Cardiac muscle cell (in vitro differentiated cells and primary cell): ENCODE results near the gene GPR32. TPM values are rescaled to one million over a fixed set of nuclear protein-coding genes. Genes with fewer than 3 reads are reported as not detected.

ENCODE experiments used
- DNase-seq, 2 donors: peaks; one replicate each; pipeline versions ENCODE4 v3.0.0 to v3.0.0-alpha.2; 2010 to 2017; ENCODE audit warnings: low read depth in 1 of 2, low spot score in 1 of 2
- H3K27ac ChIP-seq: fragments of 200-600 bp; sonication (generic); 2 replicates; pipeline ENCODE4 v1.5.1; 2016
- H3K27me3 ChIP-seq: fragments of 200-600 bp; sonication (generic); 2 replicates; pipeline ENCODE4 v1.6.0; 2016; ENCODE audit warnings: control low read depth
- H3K36me3 ChIP-seq: fragments of 200-600 bp; sonication (generic); 2 replicates; pipeline ENCODE4 v1.5.1; 2016; ENCODE audit warnings: control low read depth
- H3K4me1 ChIP-seq: fragments of 200-600 bp; sonication (generic); 2 replicates; pipeline ENCODE4 v1.8.1; 2017; ENCODE audit warnings: low read depth, mild to moderate bottlenecking, mixed run types
- H3K4me3 ChIP-seq: fragments of 200-600 bp; sonication (generic); 2 replicates; pipeline ENCODE4 v1.5.1; 2016; ENCODE audit warnings: mild to moderate bottlenecking
- H3K9me3 ChIP-seq: fragments of 200-600 bp; sonication (generic); 2 replicates; pipeline ENCODE4 v1.5.1; 2017; ENCODE audit warnings: low read depth, mild to moderate bottlenecking, control low read depth
- polyA plus RNA-seq: library from polyadenylated mRNA; unstranded; fragments of >200 nt; fragmentation: Nextera tagmentation; extraction: Ambion mirVana; gene quantifications from 2 replicates; pipeline ENCODE4 v1.2.1, GENCODE V29; 2016
- total RNA-seq: library from RNA; depleted of rRNA; stranded (reverse); fragments of >200 nt; gene quantifications from 2 replicates; pipeline ENCODE4 v1.2.3, GENCODE V29; 2016
- TF ChIP-seq, protein P1 (sequence below): IDR thresholded peaks from 2 replicates; pipeline ENCODE4 v1.5.1; 2012; ENCODE audit warnings: low read depth, mild to moderate bottlenecking, low read length

The GPR32 gene
- total and polyA plus RNA-seq, 2 experiments from 2014 or later: not detected

DNA sequence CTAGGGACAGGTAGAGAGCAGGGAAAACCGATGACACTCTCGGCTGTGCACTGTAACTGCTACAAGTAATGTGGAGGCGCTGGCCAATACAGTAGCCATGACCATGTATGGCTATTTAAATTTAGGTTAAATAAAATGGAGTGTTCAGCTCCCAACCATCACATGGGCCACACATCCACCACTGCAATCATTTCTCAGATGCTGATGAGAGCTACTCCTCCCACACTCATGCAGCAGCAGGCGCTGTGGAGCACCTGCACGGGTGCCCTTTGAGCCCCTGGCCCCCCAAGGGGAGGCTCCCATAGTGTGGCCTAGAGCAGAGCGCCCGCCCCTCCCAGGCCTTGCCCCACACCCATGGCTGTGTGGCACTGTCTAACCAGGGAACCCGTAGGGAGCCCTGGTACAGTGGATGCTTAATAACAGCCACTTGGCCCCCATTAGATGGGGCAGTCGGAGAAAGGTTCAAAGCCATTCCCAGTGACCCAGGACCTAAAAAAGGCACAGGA, 25.9 kb downstream of the GPR32 start:
- Histone ChIP-seq H3K4me1 (no peaks in the 10 kb centered on the region), H3K9me3 (no peaks in the 10 kb centered on the region), H3K36me3 (peaks cover 26% of the 10 kb centered on the region), H3K4me3 (no peak overlapping the region), H3K27me3 (no peaks in the 10 kb centered on the region), H3K27ac (no peak overlapping the region)
- DNase-seq: no peak
- TF ChIP-seq, protein P1, sequence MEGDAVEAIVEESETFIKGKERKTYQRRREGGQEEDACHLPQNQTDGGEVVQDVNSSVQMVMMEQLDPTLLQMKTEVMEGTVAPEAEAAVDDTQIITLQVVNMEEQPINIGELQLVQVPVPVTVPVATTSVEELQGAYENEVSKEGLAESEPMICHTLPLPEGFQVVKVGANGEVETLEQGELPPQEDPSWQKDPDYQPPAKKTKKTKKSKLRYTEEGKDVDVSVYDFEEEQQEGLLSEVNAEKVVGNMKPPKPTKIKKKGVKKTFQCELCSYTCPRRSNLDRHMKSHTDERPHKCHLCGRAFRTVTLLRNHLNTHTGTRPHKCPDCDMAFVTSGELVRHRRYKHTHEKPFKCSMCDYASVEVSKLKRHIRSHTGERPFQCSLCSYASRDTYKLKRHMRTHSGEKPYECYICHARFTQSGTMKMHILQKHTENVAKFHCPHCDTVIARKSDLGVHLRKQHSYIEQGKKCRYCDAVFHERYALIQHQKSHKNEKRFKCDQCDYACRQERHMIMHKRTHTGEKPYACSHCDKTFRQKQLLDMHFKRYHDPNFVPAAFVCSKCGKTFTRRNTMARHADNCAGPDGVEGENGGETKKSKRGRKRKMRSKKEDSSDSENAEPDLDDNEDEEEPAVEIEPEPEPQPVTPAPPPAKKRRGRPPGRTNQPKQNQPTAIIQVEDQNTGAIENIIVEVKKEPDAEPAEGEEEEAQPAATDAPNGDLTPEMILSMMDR: no peak

DNA sequence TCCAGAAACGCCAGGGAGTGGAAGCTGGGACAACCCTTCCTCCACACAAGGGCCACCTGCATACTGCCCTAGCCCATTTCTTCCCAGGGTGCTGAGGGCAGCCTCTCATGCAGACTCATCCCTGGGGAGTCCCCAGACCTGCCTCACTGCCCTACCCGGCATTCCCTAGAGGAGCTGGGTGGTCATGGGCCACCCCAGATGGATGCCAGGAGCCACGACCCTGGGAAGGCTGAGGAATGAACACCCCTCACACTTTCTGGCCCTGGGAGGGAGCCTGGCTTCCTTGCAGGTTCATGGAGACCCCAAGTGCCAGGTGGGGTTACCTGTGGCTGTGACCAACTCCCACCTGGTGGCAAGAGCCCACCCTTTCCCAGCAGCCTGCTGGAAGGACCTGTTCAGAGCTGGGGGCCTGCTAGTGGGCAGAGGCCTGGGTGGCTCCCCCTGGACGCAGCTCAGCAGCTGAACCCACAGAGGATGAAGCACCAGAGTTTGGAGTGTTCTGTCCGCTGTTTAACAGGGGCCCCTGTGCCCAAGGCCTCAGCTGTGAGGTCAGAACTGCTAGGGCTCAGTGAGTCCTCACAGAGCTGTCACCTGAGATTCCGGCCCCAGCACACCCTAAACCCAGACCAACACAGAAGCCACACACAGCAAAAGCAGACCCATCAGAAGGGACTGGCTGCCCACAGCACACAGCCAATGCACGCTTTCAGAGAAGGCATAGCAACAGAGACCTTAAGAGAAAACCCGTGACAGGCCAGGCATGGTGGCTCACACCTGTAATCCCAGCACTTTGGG, 26.6 kb downstream of the GPR32 start:
- Histone ChIP-seq H3K9me3 (no peaks in the 10 kb centered on the region), H3K27ac (no peak overlapping the region), H3K27me3 (no peaks in the 10 kb centered on the region), H3K36me3 (peaks cover 30% of the 10 kb centered on the region), H3K4me1 (no peaks in the 10 kb centered on the region), H3K4me3 (no peak overlapping the region)
- no peak for DNase-seq
- TF ChIP-seq, protein P1: no peak

DNA sequence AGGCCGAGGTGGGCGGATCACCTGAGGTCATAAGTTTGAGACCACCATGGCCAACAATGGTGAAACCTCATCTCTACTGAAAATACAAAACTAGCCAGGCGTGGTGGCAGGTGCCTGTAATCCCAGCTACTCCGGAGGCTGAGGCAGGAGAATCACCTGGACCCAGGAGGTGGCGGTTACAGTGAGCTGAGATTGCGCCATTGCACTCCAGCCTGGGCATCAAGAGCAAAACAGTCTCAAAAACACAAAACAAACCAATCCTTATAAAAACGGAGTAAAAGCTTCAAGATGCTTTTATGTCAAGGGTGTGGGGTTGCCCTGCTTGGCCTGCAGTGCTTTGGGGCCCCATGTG, 27.1 kb downstream of the GPR32 start:
- Histone ChIP-seq H3K27ac (no peak overlapping the region), H3K36me3 (peaks cover 35% of the 10 kb centered on the region)
- no peak for DNase-seq

DNA sequence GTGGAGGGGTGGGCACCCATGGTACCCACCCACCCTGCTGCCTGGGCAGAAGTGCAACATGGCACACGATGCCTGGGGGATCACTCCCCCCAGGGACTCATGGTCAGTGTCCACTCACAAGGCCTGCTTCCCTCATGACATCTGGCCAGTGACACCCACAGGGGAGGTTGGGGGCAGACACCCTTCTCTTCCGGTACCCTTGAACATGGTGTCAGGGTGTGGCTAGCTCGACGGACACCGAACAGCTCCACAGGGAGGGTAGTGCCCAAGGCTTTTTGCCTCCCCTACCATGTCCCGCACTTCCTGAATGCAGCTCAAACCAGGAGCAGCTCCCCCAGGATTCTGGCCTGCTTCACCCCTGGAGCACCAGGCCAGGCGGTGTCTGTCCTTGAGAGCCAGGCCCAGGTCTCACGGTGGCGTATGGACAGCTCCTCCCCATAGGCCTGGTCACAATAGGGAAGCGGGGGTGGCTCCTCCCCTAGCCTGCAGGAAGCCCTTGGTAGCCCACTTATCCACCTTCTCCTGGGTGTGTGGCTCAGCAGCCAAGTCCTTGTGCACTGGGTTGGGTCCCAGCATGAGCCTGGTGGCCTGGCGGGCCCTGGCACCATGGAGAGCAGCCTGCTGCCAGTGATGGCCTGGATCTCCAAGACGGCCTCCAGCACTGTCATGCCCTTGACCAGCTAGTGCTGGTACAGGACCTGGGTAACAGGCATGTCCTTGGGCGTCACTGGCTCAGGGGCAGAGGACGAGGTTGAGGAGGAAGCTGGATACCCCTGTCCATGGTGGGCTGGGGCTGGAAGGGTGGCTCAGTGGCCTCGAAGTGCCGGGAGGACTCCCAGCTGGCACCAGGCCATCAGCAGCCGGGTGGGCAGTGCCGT, 27.8 kb downstream of the GPR32 start:
- peaks cover 5% of the 10 kb centered on the region for H3K4me1 ChIP-seq
- no peak overlapping the region for H3K4me3 ChIP-seq
- no peaks in the 10 kb centered on the region for H3K9me3 ChIP-seq
- H3K36me3 ChIP-seq: peaks cover 35% of the 10 kb centered on the region
- DNase-seq: no peak
- no peaks in the 10 kb centered on the region for H3K27me3 ChIP-seq
- TF ChIP-seq, protein P1: no peak
- H3K27ac ChIP-seq: no peak overlapping the region

More for the DNA sequence above, 27.1 kb downstream of the GPR32 start:
- H3K9me3 ChIP-seq: no peaks in the 10 kb centered on the region
- no peaks in the 10 kb centered on the region for H3K4me1 ChIP-seq
- TF ChIP-seq, protein P1: no peak
- no peak overlapping the region for H3K4me3 ChIP-seq
- H3K27me3 ChIP-seq: no peaks in the 10 kb centered on the region

DNA sequence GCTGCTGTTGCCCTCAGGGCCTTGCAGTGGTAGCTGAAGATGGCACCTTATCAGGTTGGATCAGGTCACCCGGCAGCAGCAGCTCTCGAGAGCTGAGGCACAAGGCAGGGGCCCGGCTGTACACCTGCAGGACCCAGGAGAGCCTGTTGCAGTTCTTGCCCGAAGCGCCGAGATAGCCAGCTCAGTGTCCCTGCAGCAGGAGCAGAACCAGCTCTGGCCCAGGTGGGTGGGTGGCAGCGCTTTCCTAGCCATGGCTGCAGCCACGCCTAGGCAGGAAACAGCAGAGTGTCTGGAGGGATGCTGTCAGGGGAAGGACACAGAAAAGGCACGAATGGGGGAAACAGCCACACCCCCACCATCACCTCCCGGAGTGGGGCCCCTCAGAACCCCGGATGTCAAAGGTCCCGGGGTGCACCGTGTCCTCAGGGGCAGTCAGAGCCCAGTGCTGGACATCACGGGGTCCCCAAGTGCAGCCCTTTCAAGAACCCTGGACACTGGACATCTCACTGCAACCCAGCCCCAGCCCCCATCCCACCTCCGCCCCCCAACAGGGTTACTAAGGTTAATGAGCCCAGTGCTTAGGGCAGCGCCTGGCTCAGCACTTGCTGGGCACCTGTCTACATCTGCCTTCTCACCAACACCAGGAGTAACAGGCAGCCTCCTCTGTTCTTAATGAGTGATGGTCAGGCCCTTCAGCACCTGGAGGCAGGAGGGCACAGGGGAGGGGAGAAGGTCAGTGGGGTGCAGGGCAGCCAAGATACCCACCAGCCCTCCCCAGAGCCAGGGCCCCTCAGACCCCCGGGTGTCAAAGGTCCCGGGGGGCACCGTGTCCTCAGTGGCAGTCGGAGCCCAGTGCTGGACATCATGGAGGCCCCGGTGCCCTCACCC, 28.6 kb downstream of the GPR32 start:
- Histone ChIP-seq H3K4me3 (no peak overlapping the region), H3K27ac (no peak overlapping the region), H3K9me3 (no peaks in the 10 kb centered on the region), H3K4me1 (peaks cover 6% of the 10 kb centered on the region), H3K27me3 (no peaks in the 10 kb centered on the region), H3K36me3 (peaks cover 35% of the 10 kb centered on the region)
- DNase-seq: no peak
- TF ChIP-seq, protein P1: no peak
